Measurements from ENCODE around the gene KHNYN.
"Not testable (repeated sequence)": the region's sequence is repeated elsewhere in the genome, so short reads cannot be mapped to it uniquely, and the experiment has no call there.

Gene KHNYN

GRCh38 chr14:24429395-24430142 lies at the start of gene KHNYN, which contains the start of gene CBLN3:
TSS of gene KHNYN (plus strand) at chr14:24429954. CDS start at chr14:24430731, 777 bp downstream.
TSS of gene CBLN3 (minus strand) at chr14:24429668. CDS start at chr14:24429054, 614 bp downstream.
- DNase-seq = peak; percentile 94

GRCh38 chr14:24381363-24382063 lies 48.2 kb upstream of the KHNYN start:
- DNase-seq = no peak

GRCh38 chr14:24382064-24382371 lies 47.7 kb upstream of the KHNYN start:
- DNase-seq = no peak

- DNase-seq = no peak
These were observed 45.6 kb upstream of the KHNYN start for GRCh38 chr14:24384169-24384568.

- no peak for DNase-seq
These were observed 44.2 kb upstream of the KHNYN start for GRCh38 chr14:24385524-24385923.

- DNase-seq = no peak
These were observed 42.8 kb upstream of the KHNYN start for GRCh38 chr14:24387009-24387345.

- DNase-seq = not testable (repeated sequence)
These were observed 42.2 kb upstream of the KHNYN start for GRCh38 chr14:24387579-24387978.

- no peak for DNase-seq
These were observed 41.1 kb upstream of the KHNYN start for GRCh38 chr14:24388474-24389179.

GRCh38 chr14:24389226-24389848 lies 40.4 kb upstream of the KHNYN start:
- peak; percentile 28 for DNase-seq

- no peak for DNase-seq
These were observed 38.9 kb upstream of the KHNYN start for GRCh38 chr14:24390701-24391468.

- peak; percentile 44 for DNase-seq
These were observed 37.2 kb upstream of the KHNYN start for GRCh38 chr14:24392325-24393091.

GRCh38 chr14:24394275-24394674 lies 35.5 kb upstream of the KHNYN start:
- no peak for DNase-seq

- DNase-seq = no peak
These were observed 33.9 kb upstream of the KHNYN start for GRCh38 chr14:24395609-24396582.

- DNase-seq = no peak
These were observed 32.0 kb upstream of the KHNYN start for GRCh38 chr14:24397639-24398292.

- peak; percentile 49 for DNase-seq
These were observed 31.5 kb upstream of the KHNYN start for GRCh38 chr14:24398293-24398652.

GRCh38 chr14:24398653-24399446 lies 30.9 kb upstream of the KHNYN start, which contains the start of gene NYNRIN:
TSS of gene NYNRIN (plus strand) at chr14:24399003. CDS start at chr14:24399247, 244 bp downstream.
- peak; percentile 48 for DNase-seq

- no peak for DNase-seq
These were observed 30.3 kb upstream of the KHNYN start for GRCh38 chr14:24399447-24399822.

GRCh38 chr14:24399999-24400718 lies 29.6 kb upstream of the KHNYN start:
- no peak for DNase-seq

Measured in fibroblast of upper back skin (primary cell).